HG03159 (cell line): Measurements from ENCODE around the gene MSMP.

ENCODE experiments used
- ATAC-seq: cut with Tn5 transposase; IDR thresholded peaks from one replicate; pipeline ENCODE4 v1.9.1; 2021; ENCODE audit warnings: mild to moderate bottlenecking, moderate library complexity; ENCODE audit not compliant: unreplicated experiment

MSMP gene

DNA sequence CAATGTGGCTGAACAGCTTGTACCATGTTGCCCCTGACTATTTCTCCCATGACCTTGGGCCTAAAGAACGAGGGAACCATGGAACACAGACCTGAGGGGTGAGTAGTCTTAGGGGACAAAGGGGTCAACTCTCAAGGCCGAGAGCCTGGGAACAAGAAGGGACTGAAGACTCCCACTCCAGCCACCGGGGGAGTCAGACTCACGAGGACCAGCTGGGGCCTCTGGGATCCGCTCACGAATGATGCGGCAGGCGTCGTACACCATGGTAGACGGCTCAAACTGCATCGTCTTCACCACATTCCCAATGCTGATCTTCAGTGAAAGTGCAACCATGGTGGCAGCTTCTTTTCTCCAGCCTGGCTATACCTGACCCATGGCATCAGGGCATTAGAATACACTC, 28.7 kb downstream of the MSMP start:
- no peak for ATAC-seq

DNA sequence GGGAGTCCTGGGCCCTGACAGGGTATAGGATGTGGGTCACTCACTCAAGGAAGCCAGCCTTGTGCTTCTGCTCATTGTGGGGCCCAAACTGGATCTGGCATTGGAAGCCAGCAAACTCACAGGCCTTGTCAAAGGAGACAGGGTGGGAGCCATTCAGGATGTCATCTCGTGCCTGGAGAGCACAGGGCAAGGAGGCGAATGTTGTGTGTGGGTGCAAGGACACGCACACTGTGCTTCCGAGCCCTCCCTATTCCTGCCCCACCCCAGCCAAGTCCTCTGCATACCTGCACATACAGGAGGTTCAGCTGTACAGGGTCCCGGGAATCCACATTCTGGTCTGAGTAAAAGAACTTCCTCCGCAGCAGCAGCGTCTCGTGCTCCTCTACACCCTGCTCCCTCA, 30.2 kb downstream of the MSMP start:
- no peak for ATAC-seq

DNA sequence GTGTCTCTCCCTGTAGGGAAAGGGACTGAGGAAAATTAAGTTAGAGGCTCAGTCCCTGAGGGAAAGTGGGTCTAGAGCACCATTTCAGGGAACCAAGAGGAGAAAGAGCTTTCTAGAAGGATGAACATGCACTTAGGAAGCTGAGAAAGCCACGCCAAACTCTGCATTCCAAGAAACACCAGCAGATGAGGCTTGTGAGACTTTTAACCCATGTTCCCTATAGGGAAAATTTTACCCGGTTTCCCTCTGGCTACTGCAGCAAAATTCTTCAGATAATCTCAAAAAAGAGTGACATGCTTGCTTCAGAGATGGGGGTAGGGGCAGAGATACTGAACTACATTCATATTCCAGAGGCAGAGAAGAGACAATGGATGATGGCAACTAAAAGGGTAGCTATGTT, 30.6 kb downstream of the MSMP start:
- no peak for ATAC-seq

DNA sequence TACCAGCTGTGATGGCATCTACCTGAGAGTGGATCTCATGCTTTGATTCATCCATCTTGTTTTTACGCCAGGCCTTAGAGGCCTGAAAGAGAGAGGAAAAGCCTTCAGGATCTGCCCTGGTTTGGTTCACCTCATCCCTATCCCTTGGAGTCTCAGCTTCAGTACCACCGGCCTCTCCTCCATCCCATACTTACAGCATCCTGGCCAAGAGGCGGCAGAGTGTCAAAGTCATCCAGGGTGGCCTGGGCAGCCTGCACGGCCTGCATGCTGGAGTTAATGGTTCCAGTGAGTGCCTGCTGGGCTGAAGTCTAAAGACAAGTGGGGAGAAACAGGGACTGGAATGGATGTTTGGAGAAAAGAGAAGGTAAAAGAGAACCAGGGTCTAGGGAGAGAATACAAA, 34.5 kb downstream of the MSMP start:
- ATAC-seq = no peak

DNA sequence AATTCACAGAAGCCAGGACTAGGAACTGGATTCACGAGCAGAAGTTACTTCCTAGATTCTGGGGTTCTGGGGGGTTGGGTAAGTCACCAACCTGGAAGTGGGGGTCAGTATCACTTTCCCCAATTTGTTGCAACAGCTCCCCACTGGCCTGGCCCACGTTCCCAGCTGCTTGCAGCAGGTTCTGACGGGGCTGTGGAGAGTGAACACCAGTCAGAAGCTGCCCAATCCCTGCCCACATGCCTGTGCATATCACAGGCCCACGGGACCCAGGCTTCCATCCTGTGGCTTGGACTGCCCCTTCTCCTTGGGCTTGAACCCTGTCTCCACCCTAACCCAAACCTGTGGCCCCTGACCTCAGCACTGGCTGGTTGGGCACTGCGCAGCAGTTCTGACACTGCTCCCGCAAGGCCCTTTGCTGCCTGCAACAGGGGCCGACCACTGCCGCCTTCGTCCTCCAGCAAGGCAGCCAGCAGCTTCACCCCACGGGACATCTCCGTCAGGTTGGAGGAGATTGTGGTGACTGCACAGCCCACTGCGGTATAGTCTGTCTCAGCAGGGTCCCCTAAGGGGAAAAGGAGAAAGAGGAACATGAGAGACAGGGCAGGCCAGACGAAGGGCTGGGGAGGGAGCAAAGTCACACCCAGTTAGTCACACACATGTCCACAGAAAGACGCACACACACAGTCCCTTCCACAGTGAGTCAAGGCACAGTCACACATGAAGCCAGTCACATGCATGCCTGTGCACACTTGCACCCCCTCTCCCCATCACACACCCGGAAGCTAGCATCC, 35.2 kb downstream of the MSMP start:
- no peak for ATAC-seq

DNA sequence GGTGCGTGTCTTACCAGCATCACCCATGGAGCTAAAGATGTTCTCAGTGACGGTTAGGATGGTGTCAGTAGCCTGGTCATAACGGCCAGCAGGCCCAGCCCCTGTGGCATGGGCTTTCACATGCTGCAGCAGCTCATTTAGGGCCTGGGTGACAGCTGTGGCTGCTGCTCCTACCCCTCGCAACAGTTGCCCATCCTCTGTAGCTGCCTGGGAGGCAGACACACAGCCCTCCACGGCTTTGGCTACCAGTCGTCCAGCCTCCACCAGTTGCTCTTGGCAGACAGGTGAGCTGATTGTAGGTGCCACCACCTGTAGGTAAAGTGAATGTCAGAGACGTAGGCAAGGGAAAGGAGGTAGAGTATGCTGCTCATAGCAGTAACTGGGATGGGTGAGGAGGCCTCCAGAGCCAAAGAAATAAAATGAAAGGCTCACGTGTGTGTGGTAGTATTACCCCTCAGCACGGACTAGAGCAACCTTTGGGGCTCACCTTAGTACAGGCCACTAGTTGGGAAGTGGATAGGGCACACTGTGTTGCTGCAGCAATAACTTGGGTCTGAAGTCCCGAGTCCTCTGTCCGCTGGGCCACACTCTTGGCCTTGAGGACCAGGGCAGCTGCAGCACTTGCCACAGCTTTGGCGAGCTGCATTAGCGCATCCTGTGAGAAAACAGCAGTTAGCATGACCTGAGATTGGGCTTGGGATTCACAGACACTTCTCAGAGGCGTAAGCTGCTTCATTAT, 36.8 kb downstream of the MSMP start:
- ATAC-seq = no peak

DNA sequence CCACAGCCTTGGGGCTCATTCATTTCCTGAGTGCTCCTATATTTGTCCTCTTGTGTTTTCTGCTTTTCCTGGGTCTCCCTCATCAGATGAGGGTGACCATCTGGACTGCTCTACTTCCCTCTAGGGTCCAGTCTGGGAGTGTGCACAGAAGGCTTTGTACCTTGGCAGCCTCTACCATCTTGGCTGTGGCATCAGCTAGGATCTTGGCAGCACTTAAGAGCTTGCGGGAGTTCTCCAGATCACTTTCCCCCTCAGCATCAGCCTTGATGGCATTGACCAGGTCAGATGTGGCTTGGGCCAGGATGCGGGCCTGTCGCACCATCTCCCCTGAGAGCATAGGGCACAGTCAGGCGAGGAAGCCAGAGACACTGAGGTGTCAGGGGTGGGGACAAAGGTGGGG, 37.8 kb downstream of the MSMP start:
- no peak for ATAC-seq

DNA sequence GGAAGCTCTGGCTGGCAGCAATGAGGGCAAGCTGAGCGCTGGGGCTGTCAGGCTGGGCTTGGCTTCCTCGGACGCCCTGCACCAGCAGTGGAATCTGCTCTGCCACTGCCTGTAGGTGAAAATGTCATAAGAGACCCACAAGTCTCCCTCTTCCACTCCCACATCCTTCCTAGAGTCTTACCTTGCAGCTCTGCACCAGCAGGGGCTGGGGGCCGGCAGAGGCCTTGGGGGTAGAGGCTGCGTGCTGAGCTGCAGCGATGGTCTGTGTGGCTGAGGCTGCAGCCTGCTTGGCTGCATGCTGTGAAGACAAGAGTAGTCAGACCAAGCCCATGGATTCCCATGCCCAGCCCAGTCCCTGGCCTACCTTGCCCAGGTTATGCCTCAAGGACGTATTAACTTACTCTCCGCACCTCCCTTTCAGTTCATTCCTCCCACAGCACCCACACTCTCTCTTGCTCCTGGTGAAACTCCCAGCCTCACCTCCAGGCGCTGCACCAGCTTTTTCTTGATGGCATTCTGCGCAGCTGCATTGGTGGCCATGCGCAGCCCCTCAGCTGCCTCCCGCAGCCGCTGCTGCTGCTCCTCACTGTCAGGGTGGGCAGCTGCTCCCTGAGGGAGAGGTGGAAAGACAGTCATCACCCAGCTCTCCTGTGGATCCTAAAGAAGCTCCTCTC, 39.4 kb downstream of the MSMP start:
- no peak for ATAC-seq

DNA sequence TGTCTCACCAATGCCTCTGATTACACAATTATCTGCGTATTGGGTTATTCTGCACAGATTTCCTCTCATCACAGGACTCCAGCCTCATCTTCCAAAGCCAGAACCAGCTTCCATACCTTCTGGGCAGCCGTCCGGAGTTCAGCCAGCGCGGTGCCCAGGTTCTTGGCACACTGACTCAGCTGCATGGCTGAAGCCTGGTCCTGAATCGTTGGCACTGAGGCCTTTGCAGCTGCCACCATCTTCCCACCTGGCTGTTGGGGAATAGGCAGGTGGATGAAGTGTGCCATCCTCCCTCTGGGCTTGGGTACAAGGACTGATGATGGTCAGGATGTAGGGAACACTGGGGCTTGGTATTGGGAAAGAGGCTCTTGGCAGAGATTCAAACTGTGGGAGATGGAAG, 40.0 kb downstream of the MSMP start:
- no peak for ATAC-seq

DNA sequence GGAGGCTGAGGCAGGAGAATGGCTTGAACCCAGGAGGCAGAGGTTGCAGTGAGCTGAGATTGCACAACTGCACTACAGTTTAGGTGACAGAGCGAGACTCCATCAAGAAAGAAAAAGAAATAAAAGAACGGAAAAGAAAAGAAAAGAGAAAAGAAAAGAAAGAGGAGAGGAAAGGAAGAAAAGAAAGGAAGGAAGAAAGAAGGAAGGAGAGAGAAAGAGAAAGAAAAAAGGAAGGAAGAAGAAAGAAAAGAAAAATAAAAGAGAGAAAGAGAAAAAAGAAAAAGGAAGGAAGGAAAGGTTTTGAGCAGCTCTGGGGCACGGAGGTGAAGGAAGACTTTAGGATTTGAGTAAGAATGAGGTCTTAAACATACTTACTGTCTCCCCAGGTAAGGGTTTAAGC, 40.5 kb downstream of the MSMP start:
- ATAC-seq = no peak

DNA sequence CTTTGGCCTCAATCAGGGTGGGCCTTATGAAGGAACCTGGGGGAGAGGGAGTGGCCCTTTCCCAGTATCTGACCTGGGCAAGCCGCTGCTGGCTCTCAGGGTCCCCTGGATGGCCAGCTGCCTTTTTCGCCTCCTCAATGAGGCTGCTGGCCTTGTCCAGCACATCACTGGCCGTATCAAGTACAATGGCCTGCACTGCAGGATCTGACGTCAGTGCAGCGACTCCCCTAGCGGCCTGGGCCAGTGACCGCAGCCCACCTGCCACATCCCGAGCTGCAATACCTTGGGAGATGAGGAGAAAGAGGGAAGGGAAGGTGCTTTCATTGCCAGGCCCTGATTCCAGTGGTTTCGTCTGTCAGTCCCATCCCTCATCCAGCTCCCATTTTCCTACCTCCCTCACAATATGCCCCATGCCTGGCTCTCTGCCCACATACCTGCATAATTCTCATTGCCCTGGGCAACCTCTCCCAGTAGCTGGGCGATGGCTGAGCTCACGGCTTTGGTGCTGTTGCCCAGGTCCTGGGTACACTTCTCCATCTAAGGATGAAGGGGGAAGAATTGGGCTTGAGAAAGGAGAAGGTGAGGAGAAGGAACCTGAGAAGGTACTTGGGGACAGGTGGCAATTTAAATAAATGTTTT, 41.2 kb downstream of the MSMP start:
- no peak for ATAC-seq

DNA sequence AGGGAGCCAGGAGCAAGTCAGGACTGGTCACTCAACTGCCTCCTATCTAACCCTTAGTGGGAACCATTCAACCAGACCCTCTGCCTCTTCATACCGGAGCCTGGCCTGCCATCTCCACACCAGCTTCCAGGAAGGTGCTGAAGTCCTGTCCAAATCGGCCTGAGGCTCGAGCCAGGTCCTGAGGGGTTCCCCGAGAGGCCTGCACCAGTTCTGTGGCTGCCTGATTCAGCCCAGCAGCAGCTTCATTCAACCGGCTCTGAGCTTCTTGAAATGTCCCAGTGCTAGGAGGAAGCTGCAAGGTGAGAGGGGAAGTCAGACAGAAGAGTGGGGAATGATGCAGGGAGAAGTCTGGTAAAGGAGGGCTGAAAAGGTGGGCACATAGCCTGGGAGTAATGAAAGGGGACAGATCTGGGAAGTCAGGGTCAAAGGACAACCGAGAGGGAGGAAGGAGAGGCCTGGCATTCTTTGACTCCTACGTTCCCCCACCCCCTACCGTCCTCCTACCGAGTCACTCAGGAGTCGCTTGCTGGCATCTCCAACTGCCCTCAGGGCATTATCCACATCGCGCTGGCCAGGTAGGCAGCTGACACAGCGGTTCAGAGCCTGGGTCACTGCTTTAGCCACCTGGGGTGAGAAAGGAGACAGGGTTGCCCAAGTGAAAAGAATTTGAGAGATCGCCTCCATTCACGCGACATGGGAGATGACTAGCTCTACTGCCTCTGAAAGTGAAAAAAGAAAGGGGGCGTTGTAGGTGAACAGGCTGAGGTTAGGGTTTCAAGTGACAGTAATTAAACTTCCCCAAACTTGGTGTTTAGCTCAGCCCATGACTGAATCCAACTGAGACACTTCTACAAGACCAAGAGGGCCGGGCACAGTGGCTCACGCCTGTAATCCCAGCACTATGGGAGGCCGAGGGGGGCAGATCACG, 42.3 kb downstream of the MSMP start:
- no peak for ATAC-seq

DNA sequence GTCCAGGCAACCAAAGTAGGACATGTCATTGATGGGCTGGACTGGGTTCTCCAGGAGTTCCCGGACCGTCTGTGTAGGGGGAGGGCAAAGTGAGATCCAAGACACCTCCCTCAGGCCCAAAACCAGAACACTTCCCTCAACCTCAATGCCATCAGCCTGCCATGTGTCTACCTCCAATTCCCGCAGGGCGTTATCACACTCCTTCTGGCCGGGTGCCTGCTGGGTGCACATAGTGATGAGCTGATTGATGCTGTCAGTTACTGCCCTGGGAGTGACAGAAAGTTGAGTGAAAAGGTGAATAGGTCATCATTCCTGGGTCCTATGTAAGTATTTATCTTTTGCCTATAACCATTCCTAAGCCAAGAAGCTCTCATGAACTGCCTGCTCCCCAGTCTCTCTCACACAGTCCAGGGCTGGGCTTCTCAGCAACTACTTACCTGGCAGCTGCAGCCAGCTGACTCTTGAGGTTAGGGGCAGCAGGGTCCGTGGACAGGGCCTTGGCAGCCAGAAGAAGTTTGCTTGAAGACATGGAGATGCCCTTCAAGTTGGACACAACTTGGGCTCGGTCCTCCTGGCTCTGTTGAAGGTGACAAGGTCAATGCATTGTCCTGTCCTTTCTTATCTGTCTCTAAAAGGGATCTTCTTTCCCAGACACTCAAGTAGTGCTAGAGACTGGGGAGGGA, 43.1 kb downstream of the MSMP start:
- no peak for ATAC-seq

DNA sequence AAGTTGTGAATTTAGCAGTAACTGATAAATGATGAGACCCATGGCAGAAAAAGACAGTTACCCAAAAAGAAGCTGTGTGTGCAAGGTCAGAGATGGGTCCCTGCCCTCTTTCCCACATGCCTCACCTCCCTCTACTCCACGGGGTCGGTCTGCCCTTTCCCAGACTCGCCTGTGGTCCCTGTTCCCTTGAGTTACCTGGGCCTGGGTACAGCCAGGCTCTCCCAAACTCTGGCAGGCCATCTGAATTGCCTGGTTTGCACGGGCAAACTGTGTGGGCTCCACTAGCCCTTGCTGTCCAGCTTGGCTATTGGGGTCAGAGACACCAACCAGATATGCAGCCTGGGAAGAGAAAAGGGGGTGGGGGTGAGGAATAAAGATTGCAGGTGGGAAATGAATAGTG, 45.9 kb downstream of the MSMP start:
- ATAC-seq = no peak

DNA sequence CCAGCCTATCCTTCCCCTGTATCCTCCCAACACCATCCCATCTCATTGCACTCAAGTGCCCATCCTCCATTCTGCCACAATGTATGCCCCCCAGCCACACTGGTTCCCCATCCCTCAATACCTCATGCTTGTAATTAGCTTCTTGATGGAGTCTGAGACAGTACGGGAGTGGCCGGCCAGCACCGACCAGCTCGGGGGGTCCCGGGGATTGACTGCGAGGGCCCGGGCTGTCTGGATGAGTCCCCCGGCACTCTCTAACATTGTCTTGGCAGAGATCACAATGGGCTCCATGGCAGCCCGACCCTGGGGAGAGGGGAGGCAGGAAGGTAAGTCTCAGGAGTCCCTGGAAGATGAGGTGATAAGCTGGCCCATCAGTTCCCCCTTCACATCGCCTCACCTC, 47.1 kb downstream of the MSMP start:
- no peak for ATAC-seq

DNA sequence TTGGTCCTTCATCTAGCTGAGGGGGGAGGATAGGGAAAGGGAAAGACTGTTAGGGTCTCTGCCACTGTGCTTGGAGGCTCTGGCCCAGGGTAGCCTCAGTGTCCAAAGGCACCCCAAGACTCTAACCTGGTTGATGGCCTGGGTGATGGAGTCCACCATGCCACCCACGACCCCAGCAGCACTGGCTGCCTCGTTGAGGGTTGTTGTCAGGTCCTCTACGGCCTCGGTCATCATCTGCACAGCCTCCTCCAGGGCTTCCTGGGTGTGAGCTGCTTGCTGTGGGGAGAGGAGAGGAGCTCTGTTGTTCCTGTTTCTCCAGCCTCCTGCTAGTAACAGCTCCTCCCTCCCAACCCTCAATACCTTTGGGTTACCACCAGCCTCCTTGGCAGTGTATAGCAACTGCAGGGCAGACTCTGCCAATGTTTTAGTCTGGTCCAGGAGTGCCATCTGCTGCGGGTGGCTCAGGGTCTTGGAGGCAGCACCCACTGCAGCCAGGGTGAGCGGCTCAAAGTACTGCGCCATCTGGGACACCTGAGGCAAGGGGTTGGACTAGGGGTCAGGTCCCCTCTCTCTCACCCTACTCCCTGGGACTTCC, 48.1 kb downstream of the MSMP start:
- ATAC-seq = no peak

DNA sequence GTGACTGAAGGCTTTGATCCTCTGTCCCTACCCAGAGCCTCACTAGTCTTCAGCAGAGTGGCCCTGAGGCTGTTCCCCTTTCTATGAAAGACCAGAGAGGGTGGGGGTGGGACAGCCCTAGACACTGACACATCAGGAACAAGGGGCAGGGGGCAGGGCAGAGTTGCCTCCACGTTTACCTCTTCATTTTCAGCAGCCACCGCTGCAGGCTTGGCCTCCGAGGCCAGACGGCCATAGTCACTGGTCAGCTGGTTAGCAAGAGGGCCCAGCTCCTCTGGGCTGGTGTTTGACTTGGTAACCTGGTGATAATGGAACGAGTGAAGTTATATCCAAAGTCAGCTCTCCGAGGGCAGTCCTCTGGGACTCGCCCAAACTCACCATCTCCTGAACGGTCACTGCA, 48.7 kb downstream of the MSMP start:
- no peak for ATAC-seq

DNA sequence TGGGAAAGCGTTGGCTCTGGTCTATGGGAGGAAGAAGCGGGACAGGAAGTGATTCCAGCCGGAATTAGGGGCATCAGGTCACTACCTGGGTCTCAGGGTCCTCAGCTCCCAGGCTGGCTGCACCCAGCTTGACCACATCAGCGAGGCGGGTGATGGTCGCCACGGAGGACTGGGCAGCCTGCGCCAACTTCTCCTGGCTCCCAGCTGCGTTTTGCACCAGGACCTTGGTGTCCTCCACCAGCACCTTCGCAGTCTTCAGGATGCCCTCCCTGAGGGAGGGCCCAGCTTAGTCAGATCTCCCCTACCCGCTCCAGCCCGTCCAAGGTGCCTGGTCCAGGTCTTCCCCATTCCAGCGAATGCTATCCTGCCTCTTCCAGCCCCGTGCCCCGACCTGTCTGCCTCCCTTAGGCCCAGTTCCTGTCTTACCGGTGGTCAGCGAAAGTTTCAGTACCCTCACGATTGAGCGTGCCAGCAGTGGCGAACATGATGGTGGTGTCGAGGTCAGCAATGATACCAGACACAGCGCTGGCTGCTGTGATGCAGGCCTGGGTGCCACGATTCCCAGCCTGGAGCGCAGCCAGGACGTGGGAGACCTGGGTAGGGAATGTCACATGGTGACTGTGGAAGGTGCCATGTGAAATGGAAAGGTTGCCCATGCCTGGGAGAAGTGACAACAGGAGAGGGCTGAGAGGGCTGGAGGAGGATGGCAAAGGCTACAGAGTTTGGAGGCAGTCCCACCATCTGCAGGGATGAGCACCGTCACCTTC, 50.0 kb downstream of the MSMP start:
- ATAC-seq = no peak
